Smooth muscle cell (in vitro differentiated cells): ENCODE results near the gene RPS6KA2. TPM values are rescaled to one million over a fixed set of nuclear protein-coding genes. Genes with fewer than 3 reads are reported as not detected.

Experiments
- DNase-seq: peaks from one replicate; lab custom pipeline; 2025; ENCODE audit not compliant: unreplicated experiment; lab: John Stamatoyannopoulos, UW
- H2AFZ ChIP-seq: fragments of 200-600 bp; sonication (generic); 2 replicates; pipeline ENCODE4 v1.6.0; 2016; ENCODE audit warnings: antibody characterized with exemption, low read depth, mild to moderate bottlenecking
- H3F3A ChIP-seq: fragments of 200-600 bp; sonication (generic); 2 replicates; pipeline ENCODE4 v1.6.0; 2017; ENCODE audit warnings: antibody characterized with exemption, low read depth
- H3K27ac ChIP-seq: fragments of 200-600 bp; sonication (generic); 2 replicates; pipeline ENCODE4 v1.5.1; 2016; ENCODE audit warnings: low read depth, mild to moderate bottlenecking
- H3K27me3 ChIP-seq: fragments of 200-600 bp; sonication (generic); 2 replicates; pipeline ENCODE4 v1.6.1; 2016; ENCODE audit warnings: low read depth, mild to moderate bottlenecking
- H3K36me3 ChIP-seq: fragments of 200-600 bp; sonication (generic); 2 replicates; pipeline ENCODE4 v1.5.1; 2016; ENCODE audit warnings: low read depth
- H3K4me1 ChIP-seq: fragments of 200-600 bp; sonication (generic); 2 replicates; pipeline ENCODE4 v1.5.1; 2016; ENCODE audit warnings: low read depth
- H3K4me2 ChIP-seq: fragments of 200-600 bp; sonication (generic); 2 replicates; pipeline ENCODE4 v1.6.0; 2016; ENCODE audit warnings: mild to moderate bottlenecking
- H3K4me3 ChIP-seq: fragments of 200-600 bp; sonication (generic); 2 replicates; pipeline ENCODE4 v1.5.1; 2016; ENCODE audit warnings: mild to moderate bottlenecking
- H3K79me2 ChIP-seq: fragments of 200-600 bp; sonication (generic); 2 replicates; pipeline ENCODE4 v1.6.0; 2016; ENCODE audit warnings: low read depth, mild to moderate bottlenecking
- H3K9ac ChIP-seq: fragments of 200-600 bp; sonication (generic); 2 replicates; pipeline ENCODE4 v1.6.0; 2016; ENCODE audit warnings: low read depth
- H3K9me3 ChIP-seq: fragments of 200-600 bp; sonication (generic); replicated peaks from 2 replicates; pipeline ENCODE4 v1.5.1; 2016; ENCODE audit warnings: low read depth
- H4K20me1 ChIP-seq: fragments of 200-600 bp; sonication (generic); 2 replicates; pipeline ENCODE4 v1.6.0; 2016; ENCODE audit warnings: low read depth
- WGBS: methylation state at CpG from one replicate; pipeline ENCODE4 v1.1.7; 2016; ENCODE audit warnings: low lambda C conversion rate; 5-methylcytosine and 5-hydroxymethylcytosine counted together
- polyA plus RNA-seq: library from polyadenylated mRNA; unstranded; fragments of >200 nt; fragmentation: Nextera tagmentation; extraction: Ambion mirVana; gene quantifications from 2 replicates; pipeline ENCODE4 v1.2.1, GENCODE V29; 2016
- total RNA-seq: library from RNA; depleted of rRNA; stranded (reverse); fragments of >200 nt; gene quantifications from 2 replicates; pipeline ENCODE4 v1.2.3, GENCODE V29; 2014
- TF ChIP-seq, protein P1 (sequence below): fragments of 200-600 bp; sonication (generic); IDR thresholded peaks from 2 replicates; pipeline ENCODE4 v1.5.1; 2017; ENCODE audit warnings: borderline replicate concordance, mild to moderate bottlenecking, antibody characterized with exemption; ENCODE audit not compliant: insufficient read depth, poor library complexity, severe bottlenecking

RPS6KA2 gene
- total and polyA plus RNA-seq, 2 experiments from 2014 or later: 7.8 to 10.4 TPM

DNA sequence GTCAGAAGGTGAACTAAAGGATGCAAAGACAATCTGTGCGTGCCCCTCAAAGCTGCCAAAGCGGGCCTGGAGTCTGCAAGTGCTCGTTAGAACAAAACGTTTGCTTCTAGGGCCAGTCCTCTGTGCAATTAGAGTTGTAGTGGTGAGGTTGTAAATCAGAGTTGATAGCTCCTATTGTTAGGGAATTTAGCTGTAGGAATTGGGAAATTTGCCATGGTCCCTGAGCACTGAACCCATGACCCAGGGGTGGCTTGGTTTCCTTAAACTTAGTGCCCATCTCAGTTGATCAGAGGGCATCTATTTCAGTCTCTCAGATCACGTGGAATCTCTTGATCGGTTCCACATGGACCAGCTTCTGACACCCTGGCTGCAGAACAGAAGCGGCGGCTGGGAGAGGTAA is 18.8 kb upstream of the RPS6KA2 start:
- H3F3A ChIP-seq: no peaks in the 10 kb centered on the region
- no peak for DNase-seq
- no peaks in the 10 kb centered on the region for H3K9me3 ChIP-seq
- H3K36me3 ChIP-seq: no peaks in the 10 kb centered on the region
- no peak overlapping the region for H3K27ac ChIP-seq
- H3K4me1 ChIP-seq: peaks cover 4% of the 10 kb centered on the region
- H3K4me2 ChIP-seq: no peak overlapping the region
- TF ChIP-seq, protein P1, sequence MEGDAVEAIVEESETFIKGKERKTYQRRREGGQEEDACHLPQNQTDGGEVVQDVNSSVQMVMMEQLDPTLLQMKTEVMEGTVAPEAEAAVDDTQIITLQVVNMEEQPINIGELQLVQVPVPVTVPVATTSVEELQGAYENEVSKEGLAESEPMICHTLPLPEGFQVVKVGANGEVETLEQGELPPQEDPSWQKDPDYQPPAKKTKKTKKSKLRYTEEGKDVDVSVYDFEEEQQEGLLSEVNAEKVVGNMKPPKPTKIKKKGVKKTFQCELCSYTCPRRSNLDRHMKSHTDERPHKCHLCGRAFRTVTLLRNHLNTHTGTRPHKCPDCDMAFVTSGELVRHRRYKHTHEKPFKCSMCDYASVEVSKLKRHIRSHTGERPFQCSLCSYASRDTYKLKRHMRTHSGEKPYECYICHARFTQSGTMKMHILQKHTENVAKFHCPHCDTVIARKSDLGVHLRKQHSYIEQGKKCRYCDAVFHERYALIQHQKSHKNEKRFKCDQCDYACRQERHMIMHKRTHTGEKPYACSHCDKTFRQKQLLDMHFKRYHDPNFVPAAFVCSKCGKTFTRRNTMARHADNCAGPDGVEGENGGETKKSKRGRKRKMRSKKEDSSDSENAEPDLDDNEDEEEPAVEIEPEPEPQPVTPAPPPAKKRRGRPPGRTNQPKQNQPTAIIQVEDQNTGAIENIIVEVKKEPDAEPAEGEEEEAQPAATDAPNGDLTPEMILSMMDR: no peak
- no peak overlapping the region for H3K9ac ChIP-seq
- WGBS: 77% methylated on average over 8 of the region's 8 CpGs
- no peaks in the 10 kb centered on the region for H3K27me3 ChIP-seq
- no peaks in the 10 kb centered on the region for H4K20me1 ChIP-seq
- H3K4me3 ChIP-seq: no peak overlapping the region
- H2AFZ ChIP-seq: no peak overlapping the region
- no peaks in the 10 kb centered on the region for H3K79me2 ChIP-seq

DNA sequence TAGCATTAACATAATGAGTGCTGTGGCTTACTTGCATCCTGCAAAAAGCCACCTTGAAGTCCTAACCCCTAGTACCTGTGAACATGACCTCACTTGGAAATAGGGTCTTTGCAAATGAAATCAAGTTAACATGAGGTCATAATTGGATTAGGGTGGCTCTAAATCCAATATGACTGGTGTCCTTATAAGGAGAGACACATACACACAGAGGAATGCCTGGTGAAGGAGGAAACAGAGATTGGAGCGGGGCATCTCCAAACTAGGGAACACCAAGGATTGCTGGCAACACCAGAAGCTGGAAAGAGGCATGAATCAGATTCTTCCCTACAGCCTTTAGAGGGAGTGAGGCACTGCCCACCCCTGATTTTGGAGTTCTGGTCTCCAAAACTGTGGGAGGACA is 17.6 kb upstream of the RPS6KA2 start:
- Histone ChIP-seq H3K27ac (no peak overlapping the region), H3K9me3 (no peaks in the 10 kb centered on the region), H3K4me1 (peaks cover 1% of the 10 kb centered on the region), H3K27me3 (no peaks in the 10 kb centered on the region), H3K79me2 (no peaks in the 10 kb centered on the region), H3K4me2 (no peak overlapping the region), H3K36me3 (no peaks in the 10 kb centered on the region), H4K20me1 (no peaks in the 10 kb centered on the region), H3F3A (no peaks in the 10 kb centered on the region), H3K4me3 (no peak overlapping the region), H3K9ac (no peak overlapping the region), H2AFZ (no peak overlapping the region)
- no peak for DNase-seq
- WGBS: 53% methylated on average over 1 of the region's 1 CpG
- TF ChIP-seq, protein P1: no peak

DNA sequence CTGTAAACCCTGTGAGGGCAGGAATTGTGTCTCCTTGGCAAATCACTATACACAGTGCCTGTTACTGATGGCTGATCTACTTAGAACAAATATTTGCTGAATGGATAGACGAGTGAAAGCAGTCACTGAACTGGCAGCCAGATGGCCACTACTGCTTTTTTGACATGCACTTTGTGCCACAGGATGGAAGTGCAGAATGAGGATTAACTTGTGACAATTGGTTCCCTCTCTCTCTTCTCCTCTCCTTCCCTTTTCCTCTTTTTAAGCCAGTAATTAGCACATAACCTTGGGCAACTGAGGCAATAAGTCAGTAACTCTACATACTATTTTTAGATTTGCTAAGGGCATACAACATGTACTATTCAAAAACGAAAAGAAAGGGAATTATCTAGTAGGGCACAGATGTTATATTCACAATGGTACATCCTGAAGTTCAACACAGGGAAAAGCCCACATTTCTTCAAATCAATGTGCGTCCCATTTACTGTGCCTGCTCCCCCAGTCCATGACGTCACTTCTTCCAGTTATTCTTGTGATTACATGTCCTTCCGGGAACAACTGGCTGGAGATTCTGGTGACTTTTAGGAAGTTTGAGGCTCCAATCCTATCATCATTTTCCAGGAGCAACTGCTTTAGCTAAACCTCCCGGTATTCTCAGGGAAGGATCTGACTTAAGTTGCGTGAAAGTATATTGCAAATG is 17.0 kb upstream of the RPS6KA2 start:
- WGBS: 87% methylated on average over 7 of the region's 7 CpGs

More for the DNA sequence above, 17.0 kb upstream of the RPS6KA2 start:
- DNase-seq: no peak
- no peak overlapping the region for H3K4me2 ChIP-seq
- no peak overlapping the region for H3K4me3 ChIP-seq
- H2AFZ ChIP-seq: no peak overlapping the region
- H3K4me1 ChIP-seq: no peaks in the 10 kb centered on the region
- no peaks in the 10 kb centered on the region for H3K36me3 ChIP-seq
- H3K9ac ChIP-seq: no peak overlapping the region
- H3K9me3 ChIP-seq: no peaks in the 10 kb centered on the region
- no peaks in the 10 kb centered on the region for H4K20me1 ChIP-seq
- no peak overlapping the region for H3K27ac ChIP-seq
- H3K27me3 ChIP-seq: no peaks in the 10 kb centered on the region
- TF ChIP-seq, protein P1: no peak
- H3K79me2 ChIP-seq: no peaks in the 10 kb centered on the region
- H3F3A ChIP-seq: no peaks in the 10 kb centered on the region
